ENCODE measurements around the gene MED16. TPM values are rescaled to one million over a fixed set of nuclear protein-coding genes. Genes with fewer than 3 reads are reported as not detected.
"Not testable (repeated sequence)": the region's sequence is repeated elsewhere in the genome, so short reads cannot be mapped to it uniquely, and the experiment has no call there.

MED16 gene
- total RNA-seq, 2 experiments from 2014 or later: 19.1 to 54.3 TPM

- Histone ChIP-seq H3K79me2 (ENCODE audit: insufficient read depth, low read depth, low read length) (0 out of 2 replicates have a peak, but pooled peaks cover 5% of the 10 kb centered on the region), H3K36me3 (ENCODE audit: insufficient read depth, low read length) (peaks cover 11% of the 10 kb centered on the region; the same call in 1 of the 2 replicates), H4K20me1 (ENCODE audit: insufficient read depth, low read length) (no peaks in the 10 kb centered on the region), H3K9me2 (ENCODE audit: insufficient read depth, low read length) (no peaks in the 10 kb centered on the region), H3K4me1 (ENCODE audit: insufficient read depth, low read length, poor library complexity, severe bottlenecking) (peaks cover 5% of the 10 kb centered on the region), H3K4me3 (ENCODE audit: low read depth, low read length, poor library complexity, severe bottlenecking) (peak overlapping the region; percentile 91), H3K4me2 (ENCODE audit: low read length) (peak overlapping the region; percentile 62), H2AFZ (ENCODE audit: low read length) (no peak overlapping the region), H3K27ac (ENCODE audit: low read depth, low read length, poor library complexity, severe bottlenecking) (peak overlapping the region; percentile 38), H3K9me3 (ENCODE audit: low read length) (no peaks in the 10 kb centered on the region)
- POLR2A ChIA-PET: interaction anchor here (1.1 to 1.5 kb wide), 2 partner anchors 10 to 15 kb away, joined by 3 read pairs; no protein-coding TSS in a partner anchor
- intact Hi-C loops (cut with micrococcal nuclease; ENCODE audit: unreplicated experiment): loop anchor here (2.0 kb wide), 2 partner anchors 14 to 20 kb away; no protein-coding TSS in a partner anchor
- TF ChIP-seq CTCF (conservative IDR thresholded peaks at IDR 0.05; ENCODE audit: low read length) (no peak), EZH2phosphoT487 (IDR thresholded peaks at IDR 0.05; ENCODE audit: borderline replicate concordance, low read depth, low read length) (no peak)
- no TSS peak for BruUV-seq (replicated peaks)
- CTCF ChIA-PET (ENCODE audit: unreplicated experiment): no interaction called here
- DNase-seq (ENCODE audit: low spot score): peak; percentile 36
Observed at GRCh38 chr19:892243-892893, 619 bp downstream of the MED16 start.

DNA sequence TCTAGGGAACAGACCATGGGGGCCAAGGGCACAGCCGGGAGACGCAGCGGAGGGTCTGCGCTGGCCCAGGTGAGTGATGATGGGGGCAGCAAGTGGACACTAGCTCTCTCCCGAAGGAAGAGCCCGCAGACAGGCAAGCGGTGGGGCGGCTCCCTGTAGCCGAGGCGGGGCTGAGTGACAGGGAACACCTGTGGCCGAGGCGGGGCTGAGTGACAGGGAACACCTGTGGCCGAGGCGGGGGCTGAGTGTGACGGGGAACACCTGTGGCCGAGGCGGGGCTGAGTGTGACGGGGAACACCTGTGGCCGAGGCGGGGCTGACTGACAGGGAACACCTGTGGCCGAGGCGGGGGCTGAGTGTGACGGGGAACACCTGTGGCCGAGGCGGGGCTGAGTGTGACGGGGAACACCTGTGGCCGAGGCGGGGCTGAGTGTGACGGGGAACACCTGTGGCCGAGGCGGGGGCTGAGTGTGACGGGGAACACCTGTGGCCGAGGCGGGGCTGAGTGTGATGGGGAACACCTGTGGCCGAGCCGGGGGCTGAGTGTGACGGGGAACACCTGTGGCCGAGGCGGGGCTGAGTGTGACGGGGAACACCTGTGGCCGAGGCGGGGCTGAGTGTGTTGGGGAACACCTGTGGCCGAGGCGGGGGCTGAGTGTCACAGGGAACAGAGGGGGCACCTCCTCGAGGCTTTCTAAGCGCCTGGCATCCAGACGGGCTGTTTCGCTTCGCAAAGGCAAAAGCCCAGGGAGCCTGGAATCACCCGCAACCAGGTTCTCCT is 1.4 kb downstream of the MED16 start:
- DNase-seq (ENCODE audit: low spot score); H3K79me2 ChIP-seq (ENCODE audit: insufficient read depth, low read depth, low read length); H3K9me3 ChIP-seq (ENCODE audit: low read length); H2AFZ ChIP-seq (ENCODE audit: low read length); CTCF ChIA-PET (ENCODE audit: unreplicated experiment); H3K9me2 ChIP-seq (ENCODE audit: insufficient read depth, low read length); BruUV-seq (replicated peaks); POLR2A ChIA-PET; H4K20me1 ChIP-seq (ENCODE audit: insufficient read depth, low read length); H3K4me1 ChIP-seq (ENCODE audit: insufficient read depth, low read length, poor library complexity, severe bottlenecking): not testable (repeated sequence)
- H3K36me3 ChIP-seq (ENCODE audit: insufficient read depth, low read length): peaks cover 18% of the 10 kb centered on the region; the same call in 1 of the 2 replicates
- intact Hi-C loops (cut with micrococcal nuclease; ENCODE audit: unreplicated experiment): loop anchor here (2.0 kb wide), 2 partner anchors 15 to 19 kb away; no protein-coding TSS in a partner anchor
- H3K4me2 ChIP-seq (ENCODE audit: low read length): peak overlapping the region; percentile 62
- H3K27ac ChIP-seq (ENCODE audit: low read depth, low read length, poor library complexity, severe bottlenecking): peak overlapping the region; percentile 38
- H3K4me3 ChIP-seq (ENCODE audit: low read depth, low read length, poor library complexity, severe bottlenecking): peak overlapping the region; percentile 91

- no TSS peak for BruUV-seq (replicated peaks)
- CTCF ChIA-PET (ENCODE audit: unreplicated experiment): no interaction called here
- peaks cover 5% of the 10 kb centered on the region for H3K4me1 ChIP-seq (ENCODE audit: insufficient read depth, low read length, poor library complexity, severe bottlenecking)
- no peak overlapping the region for H3K4me2 ChIP-seq (ENCODE audit: low read length)
- POLR2A ChIA-PET: no interaction called here
- peaks cover 21% of the 10 kb centered on the region; the same call in 1 of the 2 replicates for H3K36me3 ChIP-seq (ENCODE audit: insufficient read depth, low read length)
- H3K79me2 ChIP-seq (ENCODE audit: insufficient read depth, low read depth, low read length): 0 out of 2 replicates have a peak, but pooled peaks cover 5% of the 10 kb centered on the region
- no peak overlapping the region for H3K27ac ChIP-seq (ENCODE audit: low read depth, low read length, poor library complexity, severe bottlenecking)
- no peak overlapping the region for H2AFZ ChIP-seq (ENCODE audit: low read length)
- no peak overlapping the region for H3K4me3 ChIP-seq (ENCODE audit: low read depth, low read length, poor library complexity, severe bottlenecking)
- no peaks in the 10 kb centered on the region for H3K9me2 ChIP-seq (ENCODE audit: insufficient read depth, low read length)
- no peaks in the 10 kb centered on the region for H4K20me1 ChIP-seq (ENCODE audit: insufficient read depth, low read length)
- no peak for TF ChIP-seq CTCF (conservative IDR thresholded peaks at IDR 0.05; ENCODE audit: low read length)
- TF ChIP-seq EZH2phosphoT487 (IDR thresholded peaks at IDR 0.05; ENCODE audit: borderline replicate concordance, low read depth, low read length): no peak
- intact Hi-C loops (cut with micrococcal nuclease; ENCODE audit: unreplicated experiment): no loop called here
- no peak for DNase-seq (ENCODE audit: low spot score)
- H3K9me3 ChIP-seq (ENCODE audit: low read length): no peaks in the 10 kb centered on the region
Observed at GRCh38 chr19:890831-891230, 2.2 kb downstream of the MED16 start.
